ACC112 (cell line): ENCODE results near the gene NSUN2.

Experiments used
- H2AFZ ChIP-seq: fragments of 200-600 bp; sonication (generic); one replicate; pipeline ENCODE4 v1.6.0; 2017; ENCODE audit warnings: antibody characterized with exemption, low read length; ENCODE audit not compliant: unreplicated experiment
- H3K27ac ChIP-seq: fragments of 200-600 bp; sonication (generic); 2 replicates; pipeline ENCODE4 v1.5.1; 2014; ENCODE audit warnings: low read depth, mild to moderate bottlenecking, antibody characterized with exemption, low read length, moderate library complexity
- H3K27me3 ChIP-seq: fragments of 200-600 bp; sonication (generic); 2 replicates; pipeline ENCODE4 v1.6.1; 2014; ENCODE audit warnings: mild to moderate bottlenecking, antibody characterized with exemption, low read length, moderate library complexity, mixed read lengths; ENCODE audit not compliant: insufficient read depth
- H3K36me3 ChIP-seq: fragments of 200-600 bp; sonication (generic); 2 replicates; pipeline ENCODE4 v1.6.1; 2016; ENCODE audit warnings: mild to moderate bottlenecking, antibody characterized with exemption, low read length, moderate library complexity, mixed read lengths; ENCODE audit not compliant: insufficient read depth
- H3K4me1 ChIP-seq: fragments of 200-600 bp; sonication (generic); one replicate; pipeline ENCODE4 v1.6.1; 2016; ENCODE audit warnings: low read length, mixed read lengths; ENCODE audit not compliant: insufficient read depth, unreplicated experiment, control insufficient read depth
- H3K4me3 ChIP-seq: fragments of 200-600 bp; sonication (generic); 2 replicates; pipeline ENCODE4 v1.5.1; 2014; ENCODE audit warnings: mild to moderate bottlenecking, low read depth, low read length
- H3K79me2 ChIP-seq: fragments of 200-600 bp; sonication (generic); one replicate; pipeline ENCODE4 v1.6.0; 2016; ENCODE audit warnings: low read length; ENCODE audit not compliant: control insufficient read depth, unreplicated experiment, insufficient read depth

NSUN2 gene

DNA sequence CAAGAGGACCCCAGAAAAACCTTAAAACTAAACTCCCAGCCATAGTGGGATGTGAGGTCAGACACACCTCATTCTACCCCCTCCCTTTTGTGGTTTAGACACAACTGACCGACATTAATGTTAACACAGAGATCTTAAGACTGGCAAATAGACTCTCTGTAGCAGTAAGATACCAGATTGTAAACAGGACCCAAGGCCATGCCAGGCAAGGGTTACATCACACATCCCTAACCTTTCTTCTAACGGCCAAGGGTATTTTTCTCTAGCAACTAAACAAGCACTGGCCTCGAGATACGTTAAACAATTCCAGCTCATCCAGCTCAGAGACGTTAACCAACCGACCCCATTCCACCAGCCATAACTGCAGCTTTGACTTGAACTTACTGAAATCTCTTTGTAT lies 38.8 kb downstream of the NSUN2 start:
- H3K79me2 ChIP-seq = no peaks in the 10 kb centered on the region
- peaks cover 3% of the 10 kb centered on the region for H3K4me1 ChIP-seq
- H2AFZ ChIP-seq = no peak overlapping the region
- H3K4me3 ChIP-seq = no peak overlapping the region
- no peak overlapping the region for H3K27ac ChIP-seq
- H3K36me3 ChIP-seq = no peaks in the 10 kb centered on the region
- H3K27me3 ChIP-seq = no peaks in the 10 kb centered on the region

DNA sequence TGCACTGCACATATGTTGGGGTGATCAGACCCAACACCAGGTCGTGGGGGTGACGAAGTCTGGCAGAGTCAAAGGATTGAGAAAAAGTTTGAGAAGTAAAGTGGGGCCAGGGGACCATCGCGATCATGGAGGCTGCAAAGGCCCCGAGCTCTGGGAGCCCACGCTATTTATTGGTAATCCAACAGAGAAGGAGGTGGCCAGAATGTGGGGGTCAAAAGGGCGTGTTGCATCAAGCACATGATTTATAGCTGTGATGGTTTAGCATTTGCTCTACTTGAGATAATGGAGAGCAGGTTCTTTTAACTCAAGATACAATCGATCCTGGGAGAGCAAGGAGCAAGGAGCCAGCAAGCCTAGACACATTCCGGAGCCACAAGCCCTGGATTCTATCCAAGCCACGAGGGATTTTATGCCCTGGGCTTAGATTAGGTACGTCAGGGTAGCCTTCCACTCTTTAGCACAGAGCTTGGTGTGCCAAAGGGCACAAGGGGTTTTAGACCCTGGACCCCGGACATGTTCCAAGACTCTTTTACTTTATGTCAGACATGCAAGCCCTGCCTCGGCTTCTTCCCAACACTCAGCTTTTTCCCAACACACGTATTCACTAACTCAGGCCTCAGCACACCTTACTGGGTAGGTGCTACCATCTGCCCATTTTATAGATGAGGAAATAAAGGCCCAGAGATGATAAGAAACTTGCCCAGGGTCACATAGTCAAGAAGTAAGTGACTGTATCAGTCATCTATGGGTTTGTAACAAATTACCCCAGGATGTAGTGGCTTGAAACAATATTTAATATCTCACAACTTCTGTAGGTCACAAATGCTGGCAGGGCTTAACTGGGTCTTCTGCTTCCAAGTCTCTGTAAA lies 39.5 kb downstream of the NSUN2 start:
- no peak overlapping the region for H3K4me3 ChIP-seq
- no peaks in the 10 kb centered on the region for H3K79me2 ChIP-seq
- H3K4me1 ChIP-seq = peaks cover 3% of the 10 kb centered on the region
- no peaks in the 10 kb centered on the region for H3K27me3 ChIP-seq
- no peak overlapping the region for H3K27ac ChIP-seq
- H3K36me3 ChIP-seq = no peaks in the 10 kb centered on the region
- no peak overlapping the region for H2AFZ ChIP-seq

DNA sequence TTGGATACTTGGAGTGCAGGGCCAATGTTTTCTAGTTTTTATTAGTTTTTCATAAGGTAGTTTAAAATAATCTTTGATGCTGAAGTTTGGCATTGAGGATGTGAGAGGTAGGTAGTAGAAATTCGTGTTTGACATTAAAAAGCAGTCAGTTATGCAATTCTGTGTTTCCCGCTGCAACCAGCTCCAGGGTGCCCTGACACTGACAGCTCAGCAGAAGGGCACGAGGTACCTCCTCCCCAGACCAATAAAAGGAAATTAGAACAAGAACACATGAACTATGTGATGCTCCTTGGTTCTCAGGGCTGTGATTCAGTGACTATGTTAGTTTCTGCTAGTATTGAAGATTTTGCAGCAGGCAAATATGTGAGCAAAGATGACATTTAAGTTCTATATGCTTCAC lies 40.2 kb downstream of the NSUN2 start:
- Histone ChIP-seq H3K4me1 (peaks cover 3% of the 10 kb centered on the region), H2AFZ (no peak overlapping the region), H3K36me3 (no peaks in the 10 kb centered on the region), H3K4me3 (no peak overlapping the region), H3K27me3 (no peaks in the 10 kb centered on the region), H3K27ac (no peak overlapping the region), H3K79me2 (no peaks in the 10 kb centered on the region)

DNA sequence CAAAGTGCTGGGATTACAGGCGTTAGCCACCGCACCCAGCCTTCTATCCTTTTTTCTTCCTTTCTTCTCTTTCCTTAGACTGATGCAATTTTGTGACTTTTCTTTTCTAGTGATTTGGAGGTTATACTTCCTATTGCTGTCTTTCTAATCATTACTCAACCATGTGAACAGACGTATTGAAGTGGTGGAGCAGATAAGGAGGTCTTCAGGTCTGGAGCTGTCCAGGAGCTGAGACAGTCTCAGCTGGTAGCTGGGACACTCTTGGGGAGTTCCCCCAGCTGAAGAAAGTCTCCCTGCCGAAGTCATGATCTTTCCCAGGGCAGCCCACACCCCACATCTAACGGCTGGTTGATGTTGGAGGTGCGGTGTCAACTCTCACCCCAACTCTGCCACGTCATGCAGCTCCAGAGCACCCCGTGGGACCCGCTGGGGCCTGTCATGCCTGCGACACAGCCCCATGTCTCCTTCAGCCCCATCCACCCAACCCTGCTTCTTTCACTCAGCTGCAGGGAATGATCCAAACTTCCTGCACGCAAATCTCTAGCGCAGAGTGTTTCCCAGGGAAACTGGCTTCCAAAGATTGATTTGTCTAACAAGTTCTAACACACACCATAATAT lies 41.1 kb downstream of the NSUN2 start:
- no peaks in the 10 kb centered on the region for H3K79me2 ChIP-seq
- no peak overlapping the region for H3K27ac ChIP-seq
- H2AFZ ChIP-seq = no peak overlapping the region
- peaks cover 3% of the 10 kb centered on the region for H3K4me1 ChIP-seq
- peaks cover 6% of the 10 kb centered on the region; the same call in 1 of the 2 replicates for H3K27me3 ChIP-seq
- no peak overlapping the region for H3K4me3 ChIP-seq
- no peaks in the 10 kb centered on the region for H3K36me3 ChIP-seq

DNA sequence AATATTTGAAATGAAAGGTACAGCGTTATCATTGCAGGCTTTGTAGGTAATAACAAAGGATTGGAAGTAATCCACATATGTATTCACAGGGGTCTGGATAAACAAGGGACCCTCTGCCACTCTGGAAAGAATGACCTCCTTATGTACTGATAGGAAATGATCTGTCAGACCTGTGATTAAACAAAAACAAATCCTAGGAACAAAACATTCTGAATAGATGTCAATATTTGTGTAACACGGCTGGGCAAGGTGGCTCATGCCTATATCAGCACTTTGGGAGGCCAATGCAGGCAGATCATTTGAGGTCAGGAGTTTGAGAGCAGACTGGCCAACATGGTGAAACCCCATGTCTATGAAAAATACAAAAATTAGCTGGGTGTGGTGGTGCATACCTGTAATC lies 42.3 kb downstream of the NSUN2 start:
- Histone ChIP-seq H3K79me2 (no peaks in the 10 kb centered on the region), H3K36me3 (no peaks in the 10 kb centered on the region), H3K27ac (no peak overlapping the region), H3K4me3 (no peak overlapping the region), H3K4me1 (peaks cover 3% of the 10 kb centered on the region), H2AFZ (no peak overlapping the region), H3K27me3 (peaks cover 16% of the 10 kb centered on the region; the same call in 1 of the 2 replicates)

DNA sequence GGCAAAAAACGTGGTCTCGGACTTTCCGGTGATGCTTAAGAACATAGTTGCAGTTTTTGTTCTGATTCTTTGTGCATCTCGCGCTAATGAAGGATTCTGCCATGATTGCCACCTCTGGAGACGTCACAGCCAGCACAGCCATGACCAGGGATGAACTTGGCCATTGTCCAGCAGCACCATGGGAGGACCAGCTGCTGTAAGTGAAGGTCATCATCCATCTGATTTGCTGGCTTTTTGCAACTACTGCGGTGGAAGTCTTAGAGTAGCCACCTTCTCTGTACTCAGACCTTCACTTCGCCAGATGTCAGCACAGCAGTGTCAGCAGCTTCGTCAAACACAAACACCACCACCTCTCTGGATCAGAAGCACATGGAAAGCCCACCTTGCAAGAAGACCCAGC lies 45.7 kb downstream of the NSUN2 start:
- no peaks in the 10 kb centered on the region for H3K4me1 ChIP-seq
- H3K79me2 ChIP-seq = no peaks in the 10 kb centered on the region
- no peak overlapping the region for H2AFZ ChIP-seq
- no peak overlapping the region for H3K27ac ChIP-seq
- H3K27me3 ChIP-seq = peaks cover 48% of the 10 kb centered on the region
- H3K36me3 ChIP-seq = no peaks in the 10 kb centered on the region
- no peak overlapping the region for H3K4me3 ChIP-seq

DNA sequence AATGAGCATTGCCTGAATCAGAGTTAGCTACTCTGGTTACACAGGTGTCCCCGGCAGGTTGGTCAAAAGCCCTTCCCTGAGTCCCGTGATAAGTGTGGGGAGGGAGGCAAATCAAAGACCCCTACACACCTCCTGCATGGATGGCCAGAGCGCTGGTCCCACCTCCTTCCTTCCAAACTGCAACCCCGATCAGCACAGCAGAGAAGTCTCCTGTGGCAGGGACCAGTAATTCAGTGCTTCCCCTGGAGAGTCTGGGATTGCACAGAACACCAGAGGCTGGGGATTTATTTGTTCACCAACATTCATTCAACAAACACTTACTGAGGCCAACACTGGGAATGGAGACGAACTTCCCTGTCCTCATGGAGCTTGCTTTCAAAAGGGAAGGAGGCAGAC lies 46.2 kb downstream of the NSUN2 start:
- no peak overlapping the region for H3K27ac ChIP-seq
- H2AFZ ChIP-seq = no peak overlapping the region
- H3K79me2 ChIP-seq = no peaks in the 10 kb centered on the region
- H3K4me3 ChIP-seq = no peak overlapping the region
- H3K4me1 ChIP-seq = no peaks in the 10 kb centered on the region
- H3K36me3 ChIP-seq = no peaks in the 10 kb centered on the region
- H3K27me3 ChIP-seq = peaks cover 53% of the 10 kb centered on the region

DNA sequence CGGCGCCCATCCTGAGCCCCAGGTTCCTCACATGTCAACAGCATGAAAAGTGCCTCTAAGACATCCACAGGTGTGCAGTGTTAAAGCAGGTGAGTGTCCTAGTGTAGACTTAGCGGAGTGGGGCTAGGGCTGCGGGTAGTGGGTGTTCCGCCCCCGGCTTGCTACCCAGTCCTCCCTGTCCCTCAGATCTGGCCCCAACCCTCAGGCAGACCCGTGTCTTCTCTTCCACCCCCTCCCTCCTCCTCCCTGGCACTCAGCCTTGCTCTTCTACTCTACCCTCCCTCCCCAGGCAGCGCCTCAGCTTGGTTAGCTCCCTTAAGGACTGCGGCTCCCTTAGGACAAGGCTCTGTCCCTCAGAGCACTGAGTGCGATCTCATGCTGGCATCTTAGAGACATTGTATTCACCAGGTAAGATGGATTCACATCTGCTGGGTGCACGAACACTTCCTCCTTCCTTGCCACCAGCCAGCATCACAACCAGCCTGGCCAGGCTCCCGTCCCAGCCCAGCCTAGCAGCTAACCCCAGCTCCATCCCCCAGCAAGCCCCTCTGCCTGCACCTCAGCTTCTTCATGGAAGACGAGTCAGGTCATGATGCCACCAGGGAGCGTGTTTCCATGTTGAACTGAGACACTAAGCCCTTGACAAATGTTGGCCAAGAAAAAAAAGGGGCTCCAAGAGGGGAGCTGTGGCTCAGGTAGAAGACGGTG lies 46.8 kb downstream of the NSUN2 start:
- H3K27me3 ChIP-seq = peaks cover 59% of the 10 kb centered on the region
- no peak overlapping the region for H2AFZ ChIP-seq
- H3K79me2 ChIP-seq = no peaks in the 10 kb centered on the region
- no peaks in the 10 kb centered on the region for H3K36me3 ChIP-seq
- no peak overlapping the region for H3K27ac ChIP-seq
- no peaks in the 10 kb centered on the region for H3K4me1 ChIP-seq
- no peak overlapping the region for H3K4me3 ChIP-seq

DNA sequence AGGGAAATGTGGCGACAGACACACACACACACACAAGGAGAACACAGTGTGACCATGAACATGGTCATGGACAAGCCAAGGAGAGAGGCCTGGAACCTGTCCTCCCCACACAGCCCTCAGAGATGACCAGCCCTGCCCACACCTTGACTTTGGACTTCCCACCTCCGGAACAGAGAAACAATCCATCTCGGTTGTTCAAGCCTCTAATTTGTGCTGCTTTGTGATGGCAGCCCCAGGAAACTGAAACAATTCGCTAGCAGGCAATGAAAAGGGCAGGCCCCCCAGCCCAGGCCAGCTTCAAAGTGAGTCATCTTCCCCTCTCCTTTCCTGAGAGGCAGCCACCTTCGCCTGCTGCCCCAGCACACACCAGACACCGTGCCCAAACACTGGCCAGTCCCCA lies 47.7 kb downstream of the NSUN2 start:
- H2AFZ ChIP-seq = no peak overlapping the region
- no peaks in the 10 kb centered on the region for H3K79me2 ChIP-seq
- H3K36me3 ChIP-seq = no peaks in the 10 kb centered on the region
- H3K4me3 ChIP-seq = no peak overlapping the region
- H3K4me1 ChIP-seq = no peaks in the 10 kb centered on the region
- no peak overlapping the region for H3K27ac ChIP-seq
- H3K27me3 ChIP-seq = peaks cover 65% of the 10 kb centered on the region

DNA sequence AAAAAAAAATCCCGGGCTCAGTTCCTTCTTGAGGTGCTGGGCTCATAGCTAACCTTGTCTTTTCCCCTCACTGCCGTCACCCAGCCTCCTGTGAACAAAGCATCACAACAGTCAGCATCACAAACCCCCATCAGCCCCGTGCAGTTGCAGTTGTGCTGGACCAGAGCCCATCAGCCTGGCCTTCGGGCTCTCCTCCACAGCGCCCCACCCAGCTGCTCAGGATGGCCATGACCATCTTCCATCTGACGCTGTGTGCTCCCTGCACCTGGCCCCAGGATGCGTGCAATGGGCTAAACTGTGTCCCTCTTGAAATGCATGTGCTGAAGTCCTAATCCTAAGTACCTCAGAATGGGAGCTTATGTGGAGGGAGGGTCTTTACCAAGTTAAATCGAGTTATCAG lies 48.1 kb downstream of the NSUN2 start:
- Histone ChIP-seq H3K79me2 (no peaks in the 10 kb centered on the region), H3K27me3 (peaks cover 69% of the 10 kb centered on the region), H3K4me1 (no peaks in the 10 kb centered on the region), H3K4me3 (no peak overlapping the region), H2AFZ (no peak overlapping the region), H3K36me3 (no peaks in the 10 kb centered on the region), H3K27ac (no peak overlapping the region)
